ENCODE results near the gene TMEM117.
A peak's percentile ranks its signal among the peaks of the same experiment; 100 is the strongest.
"Not testable (repeated sequence)": the region's sequence is repeated elsewhere in the genome, so short reads cannot be mapped to it uniquely, and the experiment has no call there.

The TMEM117 gene

DNA sequence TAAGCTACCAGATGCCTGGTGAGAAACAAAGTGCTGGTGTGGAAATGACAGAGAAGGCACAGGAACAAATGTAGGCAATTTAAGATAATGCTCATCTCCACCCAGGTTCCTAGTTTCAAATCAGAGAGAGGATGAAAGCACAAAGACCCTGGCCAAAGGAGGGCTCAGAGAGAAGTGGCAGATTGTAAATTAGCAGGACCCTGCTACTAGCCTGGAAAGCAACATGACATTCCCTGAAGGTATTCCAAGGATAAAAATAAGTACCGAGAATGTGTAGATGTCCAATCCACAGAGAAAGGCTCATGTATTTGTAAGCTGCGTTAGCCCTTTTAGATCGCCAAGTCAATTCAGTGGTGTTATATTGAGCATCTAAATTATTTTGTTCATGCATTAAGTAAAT, 324.0 kb downstream of the TMEM117 start:
- Histone ChIP-seq H3K27me3 (ENCODE audit: low read depth) (no peaks in the 10 kb centered on the region), H3K36me3 (replicated peaks) (no peaks in the 10 kb centered on the region), H3K4me1 (peaks cover 13% of the 10 kb centered on the region), H3K4me3 (no peak overlapping the region), H3K9me3 (no peaks in the 10 kb centered on the region)
- DNase-seq (ENCODE audit: low spot score in 2 of 2) = no peak
- in situ Hi-C loops (cut with MboI; ENCODE audit: low sequenced_read_pairs) = no loop called here

DNA sequence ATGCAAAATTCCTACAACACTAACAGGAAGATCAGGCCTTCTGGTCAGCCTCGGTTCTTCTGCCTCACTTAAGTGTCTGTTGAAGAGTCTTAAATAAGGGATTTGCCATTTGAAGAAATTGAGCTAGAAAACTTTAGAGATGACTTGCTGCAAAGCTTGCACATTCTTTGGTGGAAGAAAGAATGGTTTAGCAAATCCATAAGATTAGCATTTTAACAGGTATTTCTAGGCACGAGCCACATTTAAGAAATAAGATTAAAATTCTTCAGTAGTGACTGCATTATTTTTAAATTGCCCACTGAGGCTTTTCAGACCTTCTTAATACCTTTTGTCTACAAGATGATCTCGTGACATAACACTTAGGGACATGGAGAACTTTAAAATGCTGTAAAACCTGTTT, 327.1 kb downstream of the TMEM117 start:
- Histone ChIP-seq H3K36me3 (replicated peaks) (no peaks in the 10 kb centered on the region), H3K9me3 (no peaks in the 10 kb centered on the region), H3K4me3 (no peak overlapping the region), H3K27me3 (ENCODE audit: low read depth) (no peaks in the 10 kb centered on the region), H3K4me1 (peaks cover 10% of the 10 kb centered on the region)
- in situ Hi-C loops (cut with MboI; ENCODE audit: low sequenced_read_pairs) = no loop called here
- DNase-seq (ENCODE audit: low spot score in 2 of 2) = peak in 1 of 2 experiments; percentile 78

DNA sequence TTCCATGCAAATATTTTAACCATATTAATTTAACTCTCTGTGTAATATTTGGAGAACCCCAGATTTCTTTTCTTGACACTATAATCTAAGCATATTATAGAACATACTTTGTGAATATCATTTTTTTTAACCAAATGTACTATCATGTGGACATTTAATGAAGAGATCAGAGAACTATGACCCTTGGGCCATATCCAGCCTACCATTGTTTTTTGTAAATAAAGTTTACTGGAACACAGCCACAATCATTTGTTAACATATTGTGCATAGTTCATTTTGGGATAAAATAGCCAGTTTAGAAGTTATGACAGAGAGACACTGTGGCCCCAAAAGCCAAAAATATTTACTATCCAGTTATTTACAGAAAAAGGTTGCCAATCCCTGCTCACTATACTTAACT, 338.2 kb downstream of the TMEM117 start:
- no peaks in the 10 kb centered on the region for H3K4me1 ChIP-seq
- no peaks in the 10 kb centered on the region for H3K36me3 ChIP-seq (replicated peaks)
- H3K4me3 ChIP-seq = no peak overlapping the region
- H3K9me3 ChIP-seq = no peaks in the 10 kb centered on the region
- in situ Hi-C loops (cut with MboI; ENCODE audit: low sequenced_read_pairs) = no loop called here
- no peak for DNase-seq (ENCODE audit: low spot score in 2 of 2)
- no peaks in the 10 kb centered on the region for H3K27me3 ChIP-seq (ENCODE audit: low read depth)

DNA sequence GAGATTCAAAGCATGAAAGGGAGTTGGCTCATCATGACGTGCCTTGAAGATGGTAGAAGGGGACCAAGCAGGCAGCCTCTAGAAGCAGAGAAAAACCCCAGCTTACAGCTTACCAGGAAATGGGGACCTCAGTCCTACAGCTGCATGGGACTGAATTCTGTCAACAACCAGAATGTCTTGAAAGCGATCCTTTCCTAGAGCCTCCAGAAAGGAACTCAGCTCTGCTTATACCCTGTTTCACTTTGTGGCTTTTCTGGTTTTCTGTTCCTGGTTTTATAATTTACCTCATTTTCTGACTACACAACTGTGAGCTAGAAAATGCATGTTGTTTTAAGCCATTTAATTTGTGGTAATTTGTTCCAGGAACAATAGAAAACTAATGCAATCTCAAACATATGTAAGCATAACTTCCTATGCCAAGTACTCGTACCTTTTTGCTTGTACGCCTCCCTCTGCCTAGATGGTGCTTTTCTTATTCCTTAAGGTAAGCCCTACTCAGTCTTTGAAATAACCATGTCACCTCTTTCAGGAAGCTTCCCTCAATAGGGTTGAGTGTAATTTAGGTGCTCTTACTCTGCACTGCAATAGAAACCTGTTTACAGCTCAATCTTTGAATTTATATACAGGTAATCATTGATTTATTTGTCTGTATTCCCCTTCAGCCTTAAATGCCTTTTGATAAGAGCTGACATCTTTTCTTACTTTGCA, 348.8 kb downstream of the TMEM117 start:
- no peaks in the 10 kb centered on the region for H3K27me3 ChIP-seq (ENCODE audit: low read depth)
- in situ Hi-C loops (cut with MboI; ENCODE audit: low sequenced_read_pairs) = no loop called here
- no peak overlapping the region for H3K4me3 ChIP-seq
- H3K36me3 ChIP-seq (replicated peaks) = no peaks in the 10 kb centered on the region
- H3K4me1 ChIP-seq = no peaks in the 10 kb centered on the region
- DNase-seq (ENCODE audit: low spot score in 2 of 2) = no peak
- no peaks in the 10 kb centered on the region for H3K9me3 ChIP-seq

DNA sequence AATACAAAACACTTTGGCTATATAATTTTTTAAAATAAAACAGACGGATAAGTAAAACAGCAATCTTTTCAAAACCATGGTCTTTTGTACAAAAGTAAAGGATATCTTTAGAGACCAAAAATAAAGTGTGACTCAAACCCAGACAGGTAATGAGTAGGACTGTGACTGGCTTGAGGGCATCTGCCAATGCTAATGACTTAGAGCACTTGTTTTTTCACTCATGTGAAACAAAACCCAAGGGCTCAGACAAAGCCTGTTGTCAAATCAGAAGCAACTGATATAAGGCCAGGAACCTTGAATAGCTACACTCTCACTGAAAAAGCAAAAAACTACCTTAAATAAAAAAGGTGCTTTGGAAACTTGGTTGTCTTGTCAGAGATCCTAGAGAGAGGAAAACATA, 357.4 kb downstream of the TMEM117 start:
- DNase-seq (ENCODE audit: low spot score in 2 of 2) = no peak
- no peak overlapping the region for H3K4me3 ChIP-seq
- H3K4me1 ChIP-seq = no peaks in the 10 kb centered on the region
- no peaks in the 10 kb centered on the region for H3K36me3 ChIP-seq (replicated peaks)
- no peaks in the 10 kb centered on the region for H3K9me3 ChIP-seq
- in situ Hi-C loops (cut with MboI; ENCODE audit: low sequenced_read_pairs) = no loop called here
- no peaks in the 10 kb centered on the region for H3K27me3 ChIP-seq (ENCODE audit: low read depth)

DNA sequence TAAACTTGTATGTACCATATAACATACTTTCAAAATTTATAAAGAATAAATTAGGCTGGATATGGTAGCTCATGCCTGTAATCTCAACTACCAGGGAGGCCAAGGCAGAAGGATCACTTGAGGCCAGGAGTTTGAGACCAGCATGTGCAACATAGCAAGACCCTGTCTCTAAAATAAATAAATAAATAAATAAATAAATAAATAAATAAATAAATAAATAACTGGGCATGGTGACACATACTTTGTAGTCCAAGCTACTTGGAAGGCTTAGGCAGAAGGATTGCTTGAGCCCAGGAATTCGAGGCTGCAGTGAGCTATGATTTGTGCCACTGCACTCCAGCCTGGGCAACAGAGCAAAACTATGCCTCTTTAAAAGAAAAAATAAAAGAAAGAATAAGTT, 359.8 kb downstream of the TMEM117 start:
- H3K36me3 ChIP-seq (replicated peaks); H3K4me3 ChIP-seq; DNase-seq (ENCODE audit: low spot score in 2 of 2); H3K27me3 ChIP-seq (ENCODE audit: low read depth); H3K9me3 ChIP-seq; in situ Hi-C loops (cut with MboI; ENCODE audit: low sequenced_read_pairs); H3K4me1 ChIP-seq: not testable (repeated sequence)

DNA sequence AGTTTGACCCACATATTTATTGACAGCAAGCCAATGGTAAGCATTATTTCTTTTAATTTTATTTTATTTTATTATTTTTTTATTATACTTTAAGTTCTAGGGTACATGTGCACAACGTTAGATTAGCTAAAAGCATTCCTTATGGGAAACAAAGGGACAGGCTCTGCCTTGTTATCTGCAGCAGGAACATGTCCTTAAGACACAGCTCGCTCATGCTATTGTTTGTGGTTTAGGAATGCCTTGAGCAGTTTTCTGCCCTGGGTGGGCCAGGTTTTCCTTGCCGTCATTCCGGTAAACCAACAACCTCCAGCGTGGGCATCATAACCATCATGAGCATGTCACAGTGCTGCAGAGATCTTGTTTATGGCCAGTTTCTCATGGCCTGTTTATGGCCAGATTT, 370.2 kb downstream of the TMEM117 start:
- 0 out of 2 replicates have a peak, but pooled peaks cover 3% of the 10 kb centered on the region for H3K9me3 ChIP-seq
- no peak overlapping the region for H3K4me3 ChIP-seq
- H3K36me3 ChIP-seq (replicated peaks) = no peaks in the 10 kb centered on the region
- in situ Hi-C loops (cut with MboI; ENCODE audit: low sequenced_read_pairs) = no loop called here
- DNase-seq (ENCODE audit: low spot score in 2 of 2) = no peak
- H3K27me3 ChIP-seq (ENCODE audit: low read depth) = no peaks in the 10 kb centered on the region
- no peaks in the 10 kb centered on the region for H3K4me1 ChIP-seq

DNA sequence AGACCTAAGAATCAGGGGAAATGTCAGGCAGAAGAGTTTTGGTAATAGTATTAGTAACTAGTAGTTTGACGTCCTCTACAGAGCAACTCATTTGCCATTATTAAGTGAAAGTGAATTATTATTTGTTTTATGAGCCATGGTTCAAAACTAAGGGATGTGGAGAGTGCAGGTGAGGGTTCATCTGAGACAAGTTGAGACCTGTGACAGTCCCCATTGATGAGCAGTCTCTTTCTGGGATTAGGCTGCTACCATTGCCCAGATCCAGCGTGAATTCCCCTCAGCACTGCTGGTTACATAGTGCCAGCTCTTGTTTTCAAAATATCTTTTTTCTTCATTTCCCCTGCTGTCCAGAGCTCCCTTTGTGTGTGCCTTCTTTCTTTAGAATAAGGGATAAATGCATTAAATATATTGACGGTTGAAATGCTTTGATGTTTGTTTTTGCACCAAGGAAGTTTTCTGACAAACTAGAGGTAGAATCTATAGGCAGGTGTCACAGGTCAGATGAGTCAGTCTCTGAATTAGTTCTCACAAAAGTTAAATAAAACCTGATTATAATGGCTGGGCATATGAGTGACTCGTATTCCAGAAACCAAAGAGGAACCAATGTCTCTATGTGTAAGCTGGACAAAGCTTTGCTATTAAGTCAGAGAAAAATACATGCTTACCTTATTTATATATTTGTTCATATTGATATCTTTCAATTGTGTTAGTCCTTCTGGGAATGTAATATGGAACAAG, 381.4 kb downstream of the TMEM117 start:
- Histone ChIP-seq H3K4me1 (peaks cover 4% of the 10 kb centered on the region; the same call in 1 of the 2 replicates), H3K27me3 (ENCODE audit: low read depth) (no peaks in the 10 kb centered on the region), H3K9me3 (no peaks in the 10 kb centered on the region), H3K4me3 (no peak overlapping the region), H3K36me3 (replicated peaks) (no peaks in the 10 kb centered on the region)
- in situ Hi-C loops (cut with MboI; ENCODE audit: low sequenced_read_pairs) = no loop called here
- no peak for DNase-seq (ENCODE audit: low spot score in 2 of 2)

DNA sequence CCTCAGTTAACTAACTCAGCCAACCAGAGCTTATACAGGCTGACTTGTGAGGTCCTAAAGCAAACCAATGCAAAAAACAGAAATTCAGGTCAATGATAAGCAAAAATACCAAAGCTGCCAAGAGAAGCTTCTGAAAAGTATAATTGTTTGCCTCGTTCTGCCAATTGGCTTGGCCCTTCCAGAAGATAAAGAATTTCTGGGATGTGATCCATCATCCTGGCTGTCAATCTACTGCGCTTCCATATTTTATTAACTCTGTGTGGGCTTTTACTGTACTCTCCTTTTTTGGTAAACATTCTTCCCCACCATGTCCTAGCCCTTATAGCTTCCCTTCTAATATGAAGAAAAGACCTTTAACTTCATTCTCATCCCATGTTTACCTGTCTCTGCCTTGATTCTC, 387.9 kb downstream of the TMEM117 start:
- H3K9me3 ChIP-seq = no peaks in the 10 kb centered on the region
- H3K36me3 ChIP-seq (replicated peaks) = no peaks in the 10 kb centered on the region
- H3K4me1 ChIP-seq = no peaks in the 10 kb centered on the region
- H3K27me3 ChIP-seq (ENCODE audit: low read depth) = no peaks in the 10 kb centered on the region
- in situ Hi-C loops (cut with MboI; ENCODE audit: low sequenced_read_pairs) = no loop called here
- DNase-seq (ENCODE audit: low spot score in 2 of 2) = no peak
- no peak overlapping the region for H3K4me3 ChIP-seq

DNA sequence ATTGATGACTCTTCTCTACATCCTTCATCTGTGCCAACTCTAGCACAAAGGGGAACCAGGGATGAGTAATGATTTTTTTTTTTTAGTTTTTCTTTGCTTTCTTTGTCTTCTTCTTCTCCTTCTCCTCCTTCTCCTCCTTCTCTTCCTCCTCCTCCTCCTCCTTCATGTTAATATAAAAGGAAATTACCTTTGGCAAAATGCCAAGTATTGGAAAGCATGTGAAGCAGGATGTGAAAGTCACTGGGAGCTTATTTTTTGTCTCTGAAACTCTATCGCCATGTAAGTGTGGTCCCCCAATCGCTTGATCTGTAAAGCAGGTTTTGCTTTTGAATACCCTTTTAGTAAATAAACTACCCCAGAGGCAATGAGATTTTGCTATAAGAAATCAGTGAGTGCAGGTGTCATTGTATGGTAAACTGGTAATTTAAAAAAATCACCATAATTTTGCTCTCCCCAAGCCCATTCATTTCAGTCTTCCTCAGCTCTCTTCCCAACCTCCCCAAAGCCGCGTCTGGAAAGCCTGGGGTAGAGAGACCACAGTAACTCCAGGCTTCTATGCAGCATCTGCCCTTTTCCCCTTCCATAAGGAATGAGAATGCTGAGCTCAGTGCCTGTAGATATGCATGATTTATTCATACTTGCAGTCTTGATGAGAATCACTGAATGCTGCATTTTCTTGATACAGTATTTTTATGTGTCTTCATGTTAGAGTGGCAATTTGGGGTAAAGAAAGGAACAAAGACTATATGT, 388.7 kb downstream of the TMEM117 start:
- no peak for DNase-seq (ENCODE audit: low spot score in 2 of 2)
- H3K9me3 ChIP-seq = no peaks in the 10 kb centered on the region
- no peak overlapping the region for H3K4me3 ChIP-seq
- no peaks in the 10 kb centered on the region for H3K36me3 ChIP-seq (replicated peaks)
- in situ Hi-C loops (cut with MboI; ENCODE audit: low sequenced_read_pairs) = no loop called here
- peaks cover 5% of the 10 kb centered on the region for H3K4me1 ChIP-seq
- no peaks in the 10 kb centered on the region for H3K27me3 ChIP-seq (ENCODE audit: low read depth)

DNA sequence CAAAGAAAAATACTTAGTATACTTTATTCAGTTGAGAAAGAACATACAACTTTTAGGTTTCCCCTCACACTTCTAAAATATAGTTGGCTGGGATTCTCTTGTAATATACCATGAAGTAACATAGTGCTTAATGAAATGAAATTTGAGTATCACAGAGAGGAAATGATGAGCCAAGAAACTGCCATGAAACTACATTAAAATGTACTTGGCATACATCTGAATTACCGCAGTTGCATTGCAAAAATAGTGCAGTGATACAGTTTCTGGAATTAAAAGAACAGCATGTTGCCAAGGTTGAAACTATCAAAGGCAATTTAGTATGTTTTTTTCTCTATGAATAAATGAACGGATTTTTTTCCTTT, 389.2 kb downstream of the TMEM117 start:
- in situ Hi-C loops (cut with MboI; ENCODE audit: low sequenced_read_pairs) = no loop called here
- Histone ChIP-seq H3K36me3 (replicated peaks) (no peaks in the 10 kb centered on the region), H3K9me3 (no peaks in the 10 kb centered on the region)

DNA sequence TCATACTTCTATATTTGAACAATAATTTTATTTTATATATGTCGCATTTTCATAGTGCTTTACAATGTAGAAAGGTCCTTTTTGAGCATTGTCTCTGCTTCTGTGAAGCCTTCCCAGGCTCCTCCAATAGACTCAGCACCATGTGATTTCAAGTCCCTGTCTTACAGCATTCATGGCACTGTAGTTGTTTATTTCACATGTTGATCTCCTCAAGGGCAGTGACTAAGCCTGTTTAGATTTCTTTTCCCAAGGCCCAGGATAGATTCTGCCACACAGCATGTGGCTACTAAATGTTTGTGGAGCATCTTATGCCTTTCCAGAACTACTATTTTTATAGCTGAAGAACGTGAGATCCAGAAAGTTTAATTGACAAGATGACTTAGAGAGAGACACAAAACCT, 391.7 kb downstream of the TMEM117 start:
- Histone ChIP-seq H3K4me1 (peaks cover 13% of the 10 kb centered on the region), H3K4me3 (no peak overlapping the region), H3K36me3 (replicated peaks) (no peaks in the 10 kb centered on the region), H3K9me3 (no peaks in the 10 kb centered on the region), H3K27me3 (ENCODE audit: low read depth) (no peaks in the 10 kb centered on the region)
- DNase-seq (ENCODE audit: low spot score in 2 of 2) = no peak
- in situ Hi-C loops (cut with MboI; ENCODE audit: low sequenced_read_pairs) = no loop called here

More for the DNA sequence above, 389.2 kb downstream of the TMEM117 start:
- Histone ChIP-seq H3K4me3 (no peak overlapping the region), H3K27me3 (ENCODE audit: low read depth) (no peaks in the 10 kb centered on the region), H3K4me1 (peaks cover 11% of the 10 kb centered on the region)
- DNase-seq (ENCODE audit: low spot score in 2 of 2) = no peak

DNA sequence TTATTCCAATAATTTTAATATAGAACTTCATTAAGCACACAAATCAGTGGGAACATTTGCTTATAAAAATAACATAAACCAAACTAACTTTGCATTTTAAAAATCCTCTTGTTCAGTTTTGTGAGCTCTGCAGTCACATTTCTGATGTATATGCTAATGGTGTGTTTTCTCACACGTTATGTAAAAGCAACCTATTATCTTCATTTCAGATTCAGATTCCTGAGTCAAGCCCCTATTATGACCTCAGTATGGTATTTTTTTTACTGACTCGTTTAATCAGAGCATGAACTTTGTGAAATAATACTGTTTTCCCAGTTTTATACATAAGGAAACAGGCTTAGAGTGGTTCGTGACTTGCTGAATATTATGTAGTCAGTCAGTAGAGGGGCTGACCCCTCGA, 394.0 kb downstream of the TMEM117 start:
- peak in 1 of 2 experiments; percentile 59 for DNase-seq (ENCODE audit: low spot score in 2 of 2)
- Histone ChIP-seq H3K4me3 (no peak overlapping the region), H3K27me3 (ENCODE audit: low read depth) (no peaks in the 10 kb centered on the region), H3K4me1 (peaks cover 13% of the 10 kb centered on the region), H3K36me3 (replicated peaks) (no peaks in the 10 kb centered on the region), H3K9me3 (no peaks in the 10 kb centered on the region)
- in situ Hi-C loops (cut with MboI; ENCODE audit: low sequenced_read_pairs) = no loop called here

DNA sequence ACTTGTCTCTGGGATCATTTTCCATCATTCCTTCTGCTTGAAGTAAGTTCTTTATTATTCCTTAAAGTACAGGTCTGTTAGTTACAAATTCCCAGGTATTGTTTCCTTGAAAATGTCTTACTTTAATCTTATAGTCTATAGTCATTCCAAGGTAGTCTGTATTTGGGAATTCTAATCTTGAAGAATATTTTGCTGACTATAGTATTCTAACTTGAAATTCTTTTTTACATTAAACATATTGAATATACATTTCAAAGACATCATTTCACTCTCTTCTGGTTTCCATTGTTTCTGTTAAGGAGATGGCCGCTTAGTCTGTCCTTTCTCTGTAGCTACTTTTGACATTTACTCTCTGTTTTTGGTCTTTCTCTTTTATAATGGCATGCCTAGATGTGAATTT, 399.8 kb downstream of the TMEM117 start:
- in situ Hi-C loops (cut with MboI; ENCODE audit: low sequenced_read_pairs) = no loop called here
- H3K4me1 ChIP-seq = no peaks in the 10 kb centered on the region
- no peaks in the 10 kb centered on the region for H3K27me3 ChIP-seq (ENCODE audit: low read depth)
- H3K36me3 ChIP-seq (replicated peaks) = no peaks in the 10 kb centered on the region
- no peak for DNase-seq (ENCODE audit: low spot score in 2 of 2)
- no peak overlapping the region for H3K4me3 ChIP-seq
- H3K9me3 ChIP-seq = no peaks in the 10 kb centered on the region

Measured in HAP-1 (cell line).